Activated effector memory CD4-positive, alpha-beta T cell treated with anti-CD3 and anti-CD28 coated beads, Interleukin-2, amount 50 U/mL, for 16 hours (primary cell): ENCODE measurements around the gene HJURP.

Experiments used
- DNase-seq: peaks from one replicate; pipeline ENCODE4 v3.0.0-alpha.2; 2020

The HJURP gene

DNA sequence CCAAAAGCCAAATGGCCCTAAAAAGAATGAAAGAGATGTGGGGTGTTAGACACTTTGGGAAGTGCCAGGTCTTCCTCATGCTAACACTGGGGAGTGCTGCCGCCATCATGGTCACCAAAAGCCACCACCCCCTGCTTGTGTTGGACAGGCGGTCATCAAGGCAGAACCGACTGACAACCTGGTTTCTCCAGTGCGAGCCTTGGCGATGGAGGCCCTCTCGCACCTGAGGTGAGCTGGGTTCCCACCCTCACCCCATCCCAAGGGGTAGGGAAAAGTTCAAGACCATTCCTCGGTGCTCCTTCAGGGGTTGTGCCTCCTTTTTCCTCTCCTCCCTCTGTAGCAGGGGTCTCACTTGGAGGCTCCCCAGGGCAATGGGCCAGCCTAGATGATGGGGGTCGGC, 42.6 kb downstream of the HJURP start:
- DNase-seq, result peak; percentile 37

GRCh38 chr2:233811087-233811486, 43.2 kb downstream of the HJURP start:
- peak; percentile 43 for DNase-seq

- DNase-seq, result peak; percentile 43
Observed at GRCh38 chr2:233810385-233810784, 44.0 kb downstream of the HJURP start.

- DNase-seq, result peak; percentile 57
Observed at GRCh38 chr2:233807966-233808935, 46.1 kb downstream of the HJURP start.

DNA sequence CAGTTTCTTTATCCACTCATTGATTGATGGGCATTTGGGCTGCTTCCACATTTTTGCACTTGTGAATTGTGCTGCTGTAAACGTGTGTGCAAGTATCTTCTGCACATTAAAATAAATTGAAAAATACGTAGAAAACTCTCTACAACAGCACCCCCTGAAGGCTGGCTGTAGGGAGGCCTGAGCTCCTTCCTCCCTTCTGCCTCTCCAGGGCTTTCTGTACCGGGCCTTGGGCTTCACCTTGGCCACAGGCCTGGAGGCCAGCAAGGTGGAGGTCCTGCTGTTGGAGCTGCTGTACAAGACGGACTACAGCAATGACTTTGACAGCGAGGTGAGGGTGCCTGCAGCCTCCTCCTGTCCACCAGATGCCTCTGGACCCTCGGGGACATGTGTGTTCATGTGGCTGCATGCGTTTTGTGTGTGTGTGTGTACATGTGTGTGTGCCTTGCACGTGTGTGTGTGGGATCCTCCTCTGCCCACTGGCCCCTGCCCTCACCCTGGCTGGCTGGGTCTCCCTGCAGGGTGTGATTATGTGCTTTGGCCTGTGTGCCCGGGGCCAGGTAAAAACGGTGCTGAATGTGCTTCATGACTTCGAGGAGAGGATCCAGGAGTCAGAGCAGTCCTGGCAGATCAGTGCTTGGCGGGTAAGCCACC, 47.0 kb downstream of the HJURP start:
- DNase-seq, result peak; percentile 50

- DNase-seq, result no peak
Observed at GRCh38 chr2:233803994-233804393, 50.3 kb downstream of the HJURP start.

GRCh38 chr2:233803292-233803911, 50.9 kb downstream of the HJURP start:
- peak; percentile 42 for DNase-seq

GRCh38 chr2:233802132-233802815, 52.1 kb downstream of the HJURP start:
- DNase-seq, result no peak

- DNase-seq, result peak; percentile 55
Observed at GRCh38 chr2:233801357-233802131, 52.8 kb downstream of the HJURP start.

DNA sequence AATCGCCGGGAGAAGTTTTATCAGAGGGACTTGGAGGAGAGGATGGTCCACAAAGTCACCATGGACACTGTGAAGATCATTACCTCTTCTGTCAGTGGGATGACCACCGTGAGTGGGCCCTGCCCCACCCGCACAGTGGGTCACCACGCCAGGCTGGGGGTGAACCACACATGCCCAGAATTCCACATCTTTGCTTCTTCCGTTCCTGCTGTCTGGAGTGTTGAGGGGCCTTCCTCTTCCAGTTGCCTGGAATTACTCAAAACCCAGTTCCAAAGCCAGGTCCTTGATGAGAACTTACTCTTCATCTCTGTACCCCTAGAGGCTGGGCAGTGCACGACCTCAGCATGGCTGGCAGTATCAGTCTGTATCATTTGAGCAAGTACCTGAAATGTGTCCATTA, 54.1 kb downstream of the HJURP start:
- DNase-seq, result no peak

GRCh38 chr2:233799716-233800115, 54.6 kb downstream of the HJURP start:
- peak; percentile 41 for DNase-seq

GRCh38 chr2:233799087-233799665, 55.2 kb downstream of the HJURP start:
- DNase-seq, result peak; percentile 53

DNA sequence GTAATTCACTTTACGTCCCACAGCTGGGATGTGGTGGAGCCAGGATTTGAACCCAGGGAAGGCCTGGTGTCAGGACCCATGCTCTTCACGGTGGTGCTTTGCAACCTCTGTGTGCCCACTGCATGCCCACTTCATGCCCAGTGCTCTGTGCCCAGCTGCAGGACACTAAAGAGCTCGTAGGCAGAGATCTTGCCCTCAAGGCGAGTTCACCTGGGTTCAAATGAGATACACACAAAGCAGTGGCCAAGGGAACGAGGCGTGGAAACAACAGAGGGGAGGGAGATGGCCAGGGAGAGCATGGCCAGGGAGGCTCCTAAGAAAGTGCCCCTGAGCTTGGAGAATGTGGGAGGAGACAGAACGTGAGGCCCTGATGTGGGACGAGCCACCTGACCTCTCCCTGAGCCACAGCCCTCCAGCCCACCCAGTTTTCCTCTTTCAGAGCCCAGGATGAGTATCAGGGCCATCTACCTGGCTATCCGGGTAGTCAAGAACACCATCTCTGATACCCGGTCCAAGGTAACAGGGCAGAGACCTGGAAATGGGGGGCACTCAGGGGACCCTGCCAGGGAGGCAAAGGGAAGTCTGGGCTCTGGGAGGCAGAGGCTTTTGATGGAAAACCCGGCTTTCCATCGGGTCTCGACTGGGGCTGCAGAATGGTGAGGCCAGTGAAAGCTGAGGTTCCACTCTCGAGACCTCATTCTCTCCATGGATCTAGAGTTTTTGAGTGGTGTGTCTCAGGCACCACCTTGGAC, 55.8 kb downstream of the HJURP start:
- no peak for DNase-seq

GRCh38 chr2:233796254-233796653, 58.1 kb downstream of the HJURP start:
- DNase-seq, result no peak

DNA sequence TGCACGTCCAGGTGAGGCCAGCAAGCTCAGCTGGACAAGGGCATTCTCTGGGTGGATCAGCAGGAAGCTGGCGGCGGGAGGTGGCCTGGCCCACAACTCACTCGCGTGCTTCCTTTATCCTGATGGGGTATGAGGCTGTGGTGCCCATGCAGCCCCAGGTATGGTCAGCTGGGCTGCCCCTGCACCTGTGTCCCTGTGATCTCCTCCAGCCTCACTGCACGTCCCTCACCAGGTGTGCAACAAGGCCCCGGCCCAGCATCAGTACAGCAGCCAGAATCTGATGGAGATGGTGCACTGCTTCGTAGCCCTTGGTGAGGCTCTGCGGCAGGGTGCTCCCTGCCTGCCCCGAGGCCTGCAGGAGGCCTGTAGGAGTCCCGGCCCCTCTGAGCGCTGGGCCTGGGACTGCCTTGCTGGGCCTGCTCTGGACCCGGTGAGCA, 58.6 kb downstream of the HJURP start:
- DNase-seq, result no peak

DNA sequence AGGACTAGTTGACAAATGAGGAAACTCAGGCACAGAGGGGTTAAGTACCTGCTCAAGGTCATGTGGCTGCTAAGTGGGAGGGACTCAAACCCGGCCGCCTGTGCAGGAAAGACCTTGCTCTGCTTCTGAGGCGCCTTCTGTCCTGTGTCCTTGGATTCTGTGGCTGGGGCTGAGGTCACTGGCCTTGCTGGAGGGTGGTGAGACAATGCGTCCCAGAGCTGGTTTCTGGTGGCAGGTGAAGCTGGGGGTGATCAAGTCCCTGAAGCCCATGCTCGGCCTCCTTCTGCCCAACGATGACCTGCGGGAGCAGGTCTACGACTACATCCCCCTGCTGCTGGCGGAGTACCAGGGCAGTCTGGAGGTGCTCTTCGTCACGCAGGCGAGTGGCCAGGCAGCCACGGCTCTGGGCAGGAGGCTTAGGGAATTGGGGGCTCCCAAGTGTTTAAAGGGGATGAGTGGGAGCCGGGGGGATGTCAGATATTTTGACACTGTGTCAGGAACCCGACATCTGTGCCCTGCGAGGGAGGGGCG, 60.1 kb downstream of the HJURP start:
- DNase-seq, result peak; percentile 57

DNA sequence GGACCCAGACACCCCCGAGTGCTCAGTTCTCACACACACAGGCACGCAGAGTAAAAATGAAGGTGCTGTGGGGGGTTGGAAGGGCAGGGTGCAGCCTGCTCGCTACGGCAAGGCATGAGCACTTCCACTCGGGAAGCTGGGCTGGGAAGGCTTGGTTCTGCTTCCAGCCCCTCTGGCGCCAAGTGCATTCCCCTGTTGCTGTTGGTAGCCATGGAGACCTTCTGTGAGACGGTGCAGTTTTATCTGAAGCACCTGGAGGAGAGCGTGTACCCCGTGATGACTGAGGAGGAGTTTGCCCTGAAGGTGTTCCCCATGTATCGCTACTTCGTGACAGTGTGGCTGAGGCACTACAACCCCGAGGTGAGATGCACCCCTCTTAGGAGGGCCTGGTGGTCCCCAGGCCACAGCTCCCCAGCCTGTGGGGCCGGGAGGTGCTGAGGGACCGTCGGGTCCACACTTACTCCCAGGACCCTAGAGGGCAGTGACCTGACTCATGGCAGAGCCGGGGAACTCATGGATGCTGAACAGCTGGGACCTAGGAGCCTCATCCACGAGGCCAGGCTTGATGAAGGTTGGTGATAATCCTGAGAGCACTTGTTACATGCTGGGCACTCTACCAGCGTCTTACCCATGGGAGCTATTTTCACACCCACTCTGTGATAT, 60.7 kb downstream of the HJURP start:
- peak; percentile 49 for DNase-seq

- no peak for DNase-seq
Observed at GRCh38 chr2:233792720-233793119, 61.6 kb downstream of the HJURP start.

- DNase-seq, result peak; percentile 54
Observed at GRCh38 chr2:233791883-233792329, 62.4 kb downstream of the HJURP start.
